Measurements from ENCODE around the gene NAV1.

Gene NAV1

DNA sequence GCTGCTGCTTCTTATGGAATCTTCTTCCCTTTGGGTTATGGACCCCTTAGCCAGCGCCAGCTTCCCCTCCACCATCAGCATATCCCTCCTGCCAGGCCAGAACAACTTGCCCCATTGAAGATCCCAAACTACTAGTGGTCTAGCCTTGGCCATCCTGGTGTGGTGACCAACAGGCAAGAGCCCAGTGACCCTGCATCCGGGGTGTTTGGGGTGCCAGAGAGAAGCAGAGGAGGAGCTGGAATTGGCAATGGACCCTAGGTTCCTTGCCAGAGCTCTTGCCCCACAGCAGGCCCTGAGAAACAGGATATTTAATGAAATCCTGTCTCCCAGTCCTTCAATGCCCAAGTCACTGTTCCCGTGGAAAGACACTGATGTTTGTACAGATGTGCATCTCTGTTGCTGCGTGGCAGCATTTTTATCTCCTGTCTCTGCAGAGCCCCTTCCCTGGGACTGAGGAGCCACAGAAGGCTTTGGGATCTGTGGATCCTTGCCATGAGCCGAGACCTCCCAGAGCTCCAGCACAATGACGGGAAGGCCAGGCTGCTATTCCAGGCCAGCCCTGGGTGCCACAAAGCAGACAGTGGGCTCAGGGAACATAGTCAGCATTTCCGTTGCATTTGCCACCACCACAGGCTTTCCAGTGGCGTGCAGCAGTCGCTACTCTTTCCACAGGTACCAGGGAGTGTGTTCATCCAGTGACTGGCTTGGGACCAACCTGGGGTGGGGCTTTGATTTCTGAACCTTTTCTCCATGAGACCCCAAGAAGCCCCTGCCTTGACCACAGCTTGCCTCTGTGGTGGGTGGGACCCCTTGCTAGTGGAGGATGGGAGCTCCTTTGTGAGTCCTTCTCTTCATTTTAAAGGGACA, 21.6 kb downstream of the NAV1 start:
- peaks cover 77% of the 10 kb centered on the region for H3K79me2 ChIP-seq (ENCODE audit: control insufficient read depth, insufficient read depth, low read length, unreplicated experiment)
- H3K4me1 ChIP-seq (ENCODE audit: control insufficient read depth, insufficient read depth, low read length, unreplicated experiment) = peaks cover 66% of the 10 kb centered on the region
- H3K27me3 ChIP-seq (ENCODE audit: insufficient read depth, low read length) = no peaks in the 10 kb centered on the region
- peak overlapping the region; percentile 98 for H3K27ac ChIP-seq (ENCODE audit: low read depth, low read length)
- peaks cover 6% of the 10 kb centered on the region; the same call in 1 of the 2 replicates for H3K36me3 ChIP-seq (ENCODE audit: insufficient read depth, low read length)
- H2AFZ ChIP-seq (ENCODE audit: low read length, unreplicated experiment) = no peak overlapping the region
- no peak overlapping the region for H3K4me3 ChIP-seq (ENCODE audit: low read depth, low read length)

- Histone ChIP-seq H3K4me3 (ENCODE audit: low read depth, low read length) (no peak overlapping the region), H3K36me3 (ENCODE audit: insufficient read depth, low read length) (peaks cover 6% of the 10 kb centered on the region; the same call in 1 of the 2 replicates), H3K27ac (ENCODE audit: low read depth, low read length) (peak overlapping the region; percentile 98), H3K79me2 (ENCODE audit: control insufficient read depth, insufficient read depth, low read length, unreplicated experiment) (peaks cover 78% of the 10 kb centered on the region), H3K4me1 (ENCODE audit: control insufficient read depth, insufficient read depth, low read length, unreplicated experiment) (peaks cover 60% of the 10 kb centered on the region), H2AFZ (ENCODE audit: low read length, unreplicated experiment) (no peak overlapping the region), H3K27me3 (ENCODE audit: insufficient read depth, low read length) (no peaks in the 10 kb centered on the region)
Measured at GRCh38 chr1:201561195-201561564, 22.3 kb downstream of the NAV1 start.

DNA sequence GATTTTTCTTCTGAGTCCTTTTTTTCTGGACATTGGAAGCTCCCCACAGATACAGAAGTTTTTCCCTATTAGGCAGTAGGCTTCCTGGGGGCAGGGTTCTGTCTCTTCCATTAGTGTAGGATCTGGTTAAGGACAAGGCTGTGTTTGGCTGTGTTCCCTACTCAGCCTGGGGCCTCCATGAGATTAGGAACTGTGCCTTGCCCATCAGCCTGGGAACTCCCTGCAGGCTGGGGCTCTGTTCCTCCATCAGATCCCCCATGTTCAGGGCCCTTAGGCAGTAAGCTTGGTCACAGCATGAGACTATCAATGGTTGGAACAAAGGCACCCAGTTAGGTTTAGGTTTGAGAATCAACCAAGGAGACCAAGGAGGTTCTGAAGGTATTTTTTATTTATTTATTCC, 22.7 kb downstream of the NAV1 start:
- Histone ChIP-seq H3K79me2 (ENCODE audit: control insufficient read depth, insufficient read depth, low read length, unreplicated experiment) (peaks cover 78% of the 10 kb centered on the region), H3K36me3 (ENCODE audit: insufficient read depth, low read length) (peaks cover 6% of the 10 kb centered on the region; the same call in 1 of the 2 replicates), H2AFZ (ENCODE audit: low read length, unreplicated experiment) (no peak overlapping the region), H3K27me3 (ENCODE audit: insufficient read depth, low read length) (no peaks in the 10 kb centered on the region), H3K27ac (ENCODE audit: low read depth, low read length) (peak overlapping the region; percentile 98), H3K4me1 (ENCODE audit: control insufficient read depth, insufficient read depth, low read length, unreplicated experiment) (peaks cover 56% of the 10 kb centered on the region), H3K4me3 (ENCODE audit: low read depth, low read length) (no peak overlapping the region)

- H3K27me3 ChIP-seq (ENCODE audit: insufficient read depth, low read length) = no peaks in the 10 kb centered on the region
- no peak overlapping the region for H2AFZ ChIP-seq (ENCODE audit: low read length, unreplicated experiment)
- peaks cover 80% of the 10 kb centered on the region for H3K79me2 ChIP-seq (ENCODE audit: control insufficient read depth, insufficient read depth, low read length, unreplicated experiment)
- H3K36me3 ChIP-seq (ENCODE audit: insufficient read depth, low read length) = peaks cover 6% of the 10 kb centered on the region; the same call in 1 of the 2 replicates
- H3K27ac ChIP-seq (ENCODE audit: low read depth, low read length) = peak overlapping the region; percentile 98
- H3K4me1 ChIP-seq (ENCODE audit: control insufficient read depth, insufficient read depth, low read length, unreplicated experiment) = peaks cover 49% of the 10 kb centered on the region
- peak overlapping the region; percentile 40; the same call in 1 of the 2 replicates for H3K4me3 ChIP-seq (ENCODE audit: low read depth, low read length)
Measured at GRCh38 chr1:201562257-201562656, 23.3 kb downstream of the NAV1 start.

DNA sequence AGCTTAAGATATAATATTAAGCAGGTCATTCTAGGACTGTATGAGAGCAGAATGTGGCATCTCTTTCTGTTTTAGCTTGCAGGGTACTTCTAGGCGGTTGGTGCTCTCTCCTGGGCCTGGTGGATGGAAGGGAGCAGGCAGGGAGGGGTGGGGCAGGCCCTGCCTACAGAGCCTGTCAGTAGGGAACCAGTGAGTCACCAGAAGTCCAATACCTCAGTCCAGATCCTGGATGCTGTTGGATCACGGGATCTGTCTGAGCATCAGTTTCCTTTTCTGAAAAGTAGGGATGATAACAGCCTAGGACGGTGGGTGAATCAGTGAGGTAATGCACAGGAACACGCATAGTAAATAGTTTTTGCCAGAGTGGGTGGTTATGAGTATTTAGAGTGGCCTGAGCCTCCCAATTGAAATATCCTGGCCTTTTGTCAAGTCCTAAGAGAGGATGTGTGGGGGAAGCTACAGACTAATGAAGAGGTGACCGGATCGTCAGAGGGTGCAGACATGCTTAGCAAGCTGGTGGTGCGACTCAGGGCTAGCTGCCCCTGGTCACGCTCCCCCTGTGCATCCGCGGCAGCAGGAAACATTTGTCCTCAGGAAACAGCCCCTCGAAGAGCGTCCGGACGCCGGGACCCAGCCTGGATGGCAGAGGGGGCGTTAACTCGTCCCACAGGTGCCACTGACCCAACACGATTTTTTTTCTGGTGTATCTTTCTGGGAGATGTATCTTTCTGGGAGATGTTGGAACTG, 23.9 kb downstream of the NAV1 start:
- Histone ChIP-seq H3K36me3 (ENCODE audit: insufficient read depth, low read length) (peaks cover 10% of the 10 kb centered on the region; the same call in 1 of the 2 replicates), H2AFZ (ENCODE audit: low read length, unreplicated experiment) (no peak overlapping the region), H3K27ac (ENCODE audit: low read depth, low read length) (peak overlapping the region; percentile 98), H3K4me3 (ENCODE audit: low read depth, low read length) (peak overlapping the region; percentile 40; the same call in 1 of the 2 replicates), H3K79me2 (ENCODE audit: control insufficient read depth, insufficient read depth, low read length, unreplicated experiment) (peaks cover 80% of the 10 kb centered on the region), H3K4me1 (ENCODE audit: control insufficient read depth, insufficient read depth, low read length, unreplicated experiment) (peaks cover 43% of the 10 kb centered on the region), H3K27me3 (ENCODE audit: insufficient read depth, low read length) (no peaks in the 10 kb centered on the region)

DNA sequence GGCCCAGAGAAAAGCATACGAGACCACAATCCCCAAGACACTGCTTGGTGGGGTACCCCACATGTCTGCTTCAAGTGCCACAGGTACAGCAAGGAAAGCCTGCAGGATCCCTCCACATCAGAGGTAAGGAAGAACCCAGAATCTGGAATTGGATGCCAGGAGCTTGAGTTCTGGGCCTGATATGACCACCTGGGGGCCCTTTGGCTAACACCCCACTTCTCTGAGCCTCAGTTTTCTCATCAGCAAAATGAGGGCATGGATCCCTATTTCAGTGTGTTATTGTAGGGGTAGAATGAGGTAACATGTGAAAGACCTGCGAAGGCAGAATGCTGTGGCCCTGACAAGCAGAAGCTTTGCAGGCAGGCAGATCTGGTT, 24.5 kb downstream of the NAV1 start:
- H3K27me3 ChIP-seq (ENCODE audit: insufficient read depth, low read length) = no peaks in the 10 kb centered on the region
- H3K4me3 ChIP-seq (ENCODE audit: low read depth, low read length) = 0 out of 2 replicates have a peak overlapping the region, but pooled peaks have one; percentile 1
- H3K27ac ChIP-seq (ENCODE audit: low read depth, low read length) = peak overlapping the region; percentile 98
- H3K36me3 ChIP-seq (ENCODE audit: insufficient read depth, low read length) = peaks cover 11% of the 10 kb centered on the region; the same call in 1 of the 2 replicates
- H3K79me2 ChIP-seq (ENCODE audit: control insufficient read depth, insufficient read depth, low read length, unreplicated experiment) = peaks cover 80% of the 10 kb centered on the region
- H3K4me1 ChIP-seq (ENCODE audit: control insufficient read depth, insufficient read depth, low read length, unreplicated experiment) = peaks cover 42% of the 10 kb centered on the region
- no peak overlapping the region for H2AFZ ChIP-seq (ENCODE audit: low read length, unreplicated experiment)

DNA sequence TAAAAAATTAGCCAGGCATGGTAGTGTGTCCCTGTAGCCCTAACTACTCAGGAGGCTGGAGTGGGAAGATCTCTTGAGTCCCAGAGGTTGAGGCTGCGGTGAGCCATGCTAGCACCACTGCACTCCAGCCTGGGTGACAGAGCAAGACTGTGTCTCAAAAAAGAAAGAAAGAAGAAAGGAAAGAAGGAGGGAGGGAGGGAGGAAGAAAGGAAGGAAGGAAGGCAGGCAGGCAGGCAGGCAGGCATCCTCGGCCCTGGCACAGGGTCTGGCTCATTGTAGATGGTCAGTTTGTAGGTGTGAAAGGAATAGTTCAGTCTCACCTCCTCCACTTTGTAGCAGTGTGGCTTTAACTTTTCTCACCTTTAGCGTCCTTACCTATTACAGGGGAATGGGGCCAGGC, 25.0 kb downstream of the NAV1 start:
- Histone ChIP-seq H3K36me3 (ENCODE audit: insufficient read depth, low read length) (peaks cover 11% of the 10 kb centered on the region; the same call in 1 of the 2 replicates), H3K4me1 (ENCODE audit: control insufficient read depth, insufficient read depth, low read length, unreplicated experiment) (peaks cover 42% of the 10 kb centered on the region), H3K27me3 (ENCODE audit: insufficient read depth, low read length) (no peaks in the 10 kb centered on the region), H3K79me2 (ENCODE audit: control insufficient read depth, insufficient read depth, low read length, unreplicated experiment) (peaks cover 79% of the 10 kb centered on the region), H3K4me3 (ENCODE audit: low read depth, low read length) (no peak overlapping the region), H3K27ac (ENCODE audit: low read depth, low read length) (peak overlapping the region; percentile 98; the same call in 1 of the 2 replicates), H2AFZ (ENCODE audit: low read length, unreplicated experiment) (no peak overlapping the region)

DNA sequence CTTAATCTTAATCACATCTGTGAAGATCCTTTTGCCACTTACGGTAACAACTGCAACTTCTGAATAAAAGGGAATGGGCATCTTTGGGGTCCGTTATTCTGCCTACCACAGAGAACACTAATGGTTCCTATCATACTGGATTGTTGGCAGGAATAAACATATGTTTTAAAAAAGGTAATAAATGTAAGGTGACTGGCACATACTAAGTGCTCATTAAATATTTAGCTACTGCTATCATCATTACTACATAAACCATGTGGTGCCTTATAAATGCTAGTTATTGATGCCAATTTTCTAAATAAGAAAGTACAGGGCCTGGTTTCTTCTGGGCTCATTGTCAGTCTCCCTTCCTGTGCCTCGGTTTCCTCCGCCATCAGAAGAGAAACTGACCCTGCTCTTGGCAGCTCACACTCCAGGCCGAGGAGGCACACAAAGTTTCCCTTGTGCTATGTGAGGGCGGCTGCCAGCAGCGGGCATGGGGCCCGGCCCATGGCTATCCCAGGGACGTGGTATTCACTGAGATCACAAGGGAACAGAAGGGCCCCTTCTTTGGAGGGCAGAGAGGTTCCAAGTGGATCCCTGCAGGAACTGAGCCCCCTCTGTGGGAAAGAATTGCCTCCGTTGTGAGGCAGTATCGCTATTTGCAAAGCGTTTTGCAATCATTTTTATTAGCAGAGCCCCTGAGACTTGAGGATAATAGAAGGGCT, 26.2 kb downstream of the NAV1 start:
- Histone ChIP-seq H2AFZ (ENCODE audit: low read length, unreplicated experiment) (no peak overlapping the region), H3K4me1 (ENCODE audit: control insufficient read depth, insufficient read depth, low read length, unreplicated experiment) (peaks cover 37% of the 10 kb centered on the region), H3K27ac (ENCODE audit: low read depth, low read length) (no peak overlapping the region), H3K36me3 (ENCODE audit: insufficient read depth, low read length) (peaks cover 11% of the 10 kb centered on the region; the same call in 1 of the 2 replicates), H3K79me2 (ENCODE audit: control insufficient read depth, insufficient read depth, low read length, unreplicated experiment) (peaks cover 79% of the 10 kb centered on the region), H3K4me3 (ENCODE audit: low read depth, low read length) (no peak overlapping the region), H3K27me3 (ENCODE audit: insufficient read depth, low read length) (no peaks in the 10 kb centered on the region)

DNA sequence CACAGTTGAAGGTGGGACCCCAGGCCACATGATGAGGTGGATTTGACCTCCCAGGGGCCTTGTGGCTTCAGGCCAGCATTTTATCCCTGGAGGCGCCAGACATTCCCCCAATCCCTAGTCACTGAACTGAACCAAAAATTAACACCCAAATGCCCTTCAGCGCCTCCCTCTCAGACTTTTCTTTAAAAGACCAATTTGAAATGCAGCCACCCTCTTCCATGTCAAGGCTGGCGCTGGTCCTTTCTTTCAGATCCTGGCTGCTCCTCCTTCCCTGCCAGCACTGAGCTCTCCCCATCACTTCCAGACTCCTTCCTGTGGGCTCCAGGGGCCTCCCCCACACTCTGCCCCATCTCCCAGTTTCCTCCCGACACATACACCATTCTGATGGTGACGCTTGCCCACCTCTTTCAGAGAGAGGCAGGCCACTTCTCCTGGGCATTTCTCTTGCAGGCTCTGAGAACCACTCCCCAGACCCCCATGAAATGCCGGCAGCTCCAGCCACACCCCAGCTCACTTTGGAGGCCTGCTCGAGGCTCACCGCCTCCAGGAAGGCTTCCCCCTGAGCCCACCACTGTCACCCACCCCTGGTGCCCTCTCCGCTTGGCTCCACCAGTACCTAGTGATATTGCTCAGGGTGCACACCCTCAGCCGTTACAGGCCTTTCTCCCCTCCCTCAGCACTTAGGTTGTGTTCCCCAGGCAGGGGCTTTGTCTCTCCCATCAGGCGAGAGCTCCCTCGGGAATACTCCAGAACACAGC, 27.0 kb downstream of the NAV1 start:
- H3K36me3 ChIP-seq (ENCODE audit: insufficient read depth, low read length) = peaks cover 11% of the 10 kb centered on the region; the same call in 1 of the 2 replicates
- H3K79me2 ChIP-seq (ENCODE audit: control insufficient read depth, insufficient read depth, low read length, unreplicated experiment) = peaks cover 79% of the 10 kb centered on the region
- H3K27ac ChIP-seq (ENCODE audit: low read depth, low read length) = no peak overlapping the region
- no peak overlapping the region for H3K4me3 ChIP-seq (ENCODE audit: low read depth, low read length)
- peaks cover 29% of the 10 kb centered on the region for H3K4me1 ChIP-seq (ENCODE audit: control insufficient read depth, insufficient read depth, low read length, unreplicated experiment)
- no peak overlapping the region for H2AFZ ChIP-seq (ENCODE audit: low read length, unreplicated experiment)
- H3K27me3 ChIP-seq (ENCODE audit: insufficient read depth, low read length) = no peaks in the 10 kb centered on the region

DNA sequence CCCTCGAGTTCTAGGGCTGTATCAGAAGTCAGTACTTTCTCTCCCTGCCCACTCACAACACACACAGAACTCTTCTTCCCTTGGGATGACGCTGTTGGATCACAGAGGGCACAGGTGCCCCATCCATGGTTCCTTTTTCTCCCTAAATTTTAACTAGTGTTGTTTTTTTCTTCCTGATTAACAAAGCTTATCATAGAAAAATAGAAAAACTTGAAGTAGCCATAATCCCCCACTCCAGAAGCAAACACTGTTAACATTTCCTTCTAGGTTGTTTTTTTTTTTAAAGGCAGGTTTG, 27.5 kb downstream of the NAV1 start:
- Histone ChIP-seq H3K27ac (ENCODE audit: low read depth, low read length) (no peak overlapping the region), H3K27me3 (ENCODE audit: insufficient read depth, low read length) (no peaks in the 10 kb centered on the region), H3K4me1 (ENCODE audit: control insufficient read depth, insufficient read depth, low read length, unreplicated experiment) (peaks cover 24% of the 10 kb centered on the region), H3K79me2 (ENCODE audit: control insufficient read depth, insufficient read depth, low read length, unreplicated experiment) (peaks cover 79% of the 10 kb centered on the region), H3K4me3 (ENCODE audit: low read depth, low read length) (no peak overlapping the region), H3K36me3 (ENCODE audit: insufficient read depth, low read length) (peaks cover 11% of the 10 kb centered on the region; the same call in 1 of the 2 replicates), H2AFZ (ENCODE audit: low read length, unreplicated experiment) (no peak overlapping the region)

Data from ACC112 (cell line).